GM12878 (cell line): Measurements from ENCODE around the gene DNAH1. TPM values are rescaled to one million over a fixed set of nuclear protein-coding genes. Genes with fewer than 3 reads are reported as not detected.

Source experiments
- ATAC-seq: fragments of 200-7000 bp; cut with Tn5 transposase; 3 replicates; pipeline ENCODE4 v1.9.1; 2020; ENCODE audit warnings: mild to moderate bottlenecking, moderate library complexity
- BruUV-seq: library from RNA; stranded (reverse); fragments of 400-500 nt; replicated peaks from 2 replicates; lab custom pipeline; 2021; lab: Mats Ljungman, UMichigan
- CTCF ChIA-PET: fragments of 300-600 bp; sonication (Branson Sonifier 250); formaldehyde crosslinking; extraction: SDS; loops from one replicate; lab custom pipeline; 2021; ENCODE audit warnings: inconsistent platforms; lab: Yijun Ruan, JAX
- POLR2A ChIA-PET: fragments of 350-600 bp; formaldehyde crosslinking; extraction: SDS; loops from one replicate; lab custom pipeline; 2021; ENCODE audit warnings: inconsistent platforms; lab: Charles Lee
- RAD21 ChIA-PET: fragments of 300-600 bp; sonication (Branson Sonifier 250); formaldehyde crosslinking; loops from one replicate; lab custom pipeline; 2023; ENCODE audit warnings: antibody characterized with exemption; ENCODE audit not compliant: unreplicated experiment; lab: Charles Lee
- SMC1A ChIA-PET: fragments of 300-600 bp; sonication (Branson Sonifier 250); formaldehyde crosslinking; loops from one replicate; lab custom pipeline; 2023; ENCODE audit not compliant: unreplicated experiment, uncharacterized antibody; lab: Charles Lee
- DNase-seq: peaks from one replicate; pipeline ENCODE4 v3.0.0-alpha.2; 2011; ENCODE audit warnings: low read depth, low spot score
- FAIRE-seq: peaks from 3 replicates; lab custom pipeline; 2011; peaks lifted over from hg19 to GRCh38; lab: Jason Lieb, UNC
- H2AFZ ChIP-seq: 2 replicates; pipeline ENCODE4 v1.6.0; 2011; ENCODE audit warnings: low read depth, low read length, control low read depth; ENCODE audit not compliant: control insufficient read depth
- H3K27ac ChIP-seq: 2 replicates; pipeline ENCODE4 v1.5.1; 2011; ENCODE audit warnings: control low read depth; ENCODE audit not compliant: control insufficient read depth, insufficient read depth
- H3K27me3 ChIP-seq, 2 experiments: replicated peaks in 1 of 2; 2 replicates each; pipeline versions ENCODE4 v1.6.0 to v1.6.1; 2011; ENCODE audit warnings: low read length in 1 of 2; ENCODE audit not compliant: control insufficient read depth in 2 of 2, insufficient read depth in 2 of 2
- H3K36me3 ChIP-seq, 2 experiments: 2 replicates each; pipeline ENCODE4 v1.5.1; 2011; ENCODE audit warnings: low read length in 1 of 2; ENCODE audit not compliant: control insufficient read depth in 2 of 2, insufficient read depth in 2 of 2
- H3K4me1 ChIP-seq: 2 replicates; pipeline ENCODE4 v1.6.1; 2011; ENCODE audit warnings: mild to moderate bottlenecking, low read length, moderate library complexity, mixed read lengths; ENCODE audit not compliant: control insufficient read depth, insufficient read depth
- H3K4me2 ChIP-seq: 2 replicates; pipeline ENCODE4 v1.6.0; 2011; ENCODE audit warnings: control low read depth; ENCODE audit not compliant: control insufficient read depth, insufficient read depth
- H3K4me3 ChIP-seq: fragments of 200-600 bp; sonication (generic); 2 replicates; pipeline ENCODE4 v1.5.1; 2016
- H3K79me2 ChIP-seq: 2 replicates; pipeline ENCODE4 v1.6.0; 2011; ENCODE audit warnings: low read length; ENCODE audit not compliant: control insufficient read depth, insufficient read depth
- H3K9ac ChIP-seq: 2 replicates; pipeline ENCODE4 v1.8.0; 2011; ENCODE audit warnings: low read length, control low read depth, mixed read lengths; ENCODE audit not compliant: control insufficient read depth, insufficient read depth
- H3K9me3 ChIP-seq: replicated peaks from 3 replicates; pipeline ENCODE4 v1.5.1; 2011; ENCODE audit warnings: mild to moderate bottlenecking, low read length; ENCODE audit not compliant: control insufficient read depth, insufficient read depth
- H4K20me1 ChIP-seq: 2 replicates; pipeline ENCODE4 v1.6.0; 2011; ENCODE audit not compliant: control insufficient read depth, insufficient read depth
- BCL11A ChIP-seq: IDR thresholded peaks from 2 replicates; pipeline ENCODE4 v1.6.1; 2011; ENCODE audit warnings: low read depth, low read length
- CREM ChIP-seq: IDR thresholded peaks from 2 replicates; pipeline ENCODE4 v1.6.1; 2014; ENCODE audit warnings: antibody characterized with exemption, low read depth
- EP300 ChIP-seq, 2 experiments: fragments of 150-350 bp in 1 of 2; IDR thresholded peaks; 2 replicates each; pipeline ENCODE4 v1.6.1; 2011 to 2012; ENCODE audit warnings: low read depth in 2 of 2, low read length in 2 of 2, borderline replicate concordance in 1 of 2, improper control_type of control experiment in 1 of 2, inconsistent platforms in 1 of 2; ENCODE audit not compliant: control insufficient read depth in 1 of 2
- EZH2 ChIP-seq: IDR thresholded peaks from 2 replicates; pipeline ENCODE4 v1.6.1; 2012; ENCODE audit warnings: low read depth, mild to moderate bottlenecking, control low read depth, inconsistent platforms, low read length, borderline replicate concordance; ENCODE audit not compliant: control insufficient read depth
- FOXK2 ChIP-seq: fragments of 450-650 bp; IDR thresholded peaks from 2 replicates; pipeline ENCODE4 v1.6.1; 2017; ENCODE audit warnings: mild to moderate bottlenecking, moderate library complexity
- HSF1 ChIP-seq: fragments of 150-350 bp; IDR thresholded peaks from 2 replicates; pipeline ENCODE4 v1.6.1; 2014; ENCODE audit warnings: mild to moderate bottlenecking, low read depth, low read length
- KDM1A ChIP-seq: fragments of 200-600 bp; sonication (generic); IDR thresholded peaks from 2 replicates; pipeline ENCODE4 v1.6.1; 2016; ENCODE audit warnings: borderline replicate concordance
- MTA2 ChIP-seq: fragments of 450-650 bp; IDR thresholded peaks from 2 replicates; pipeline ENCODE4 v1.6.1; 2016; ENCODE audit warnings: low read depth, mild to moderate bottlenecking, moderate library complexity
- NFXL1 ChIP-seq: fragments of 450-650 bp; IDR thresholded peaks from 2 replicates; pipeline ENCODE4 v1.6.1; 2017; ENCODE audit warnings: antibody characterized with exemption, mild to moderate bottlenecking, borderline replicate concordance
- NR2C1 ChIP-seq: fragments of 450-650 bp; IDR thresholded peaks from 2 replicates; pipeline ENCODE4 v1.6.1; 2017; ENCODE audit warnings: antibody characterized with exemption, mild to moderate bottlenecking, moderate library complexity
- SMARCA5 ChIP-seq: fragments of 450-650 bp; IDR thresholded peaks from 2 replicates; pipeline ENCODE4 v1.6.1; 2017; ENCODE audit warnings: mild to moderate bottlenecking
- SP1 ChIP-seq: IDR thresholded peaks from one replicate; pipeline ENCODE4 v1.6.1; 2011; ENCODE audit warnings: low read depth, low read length
- SRF ChIP-seq, 2 experiments: IDR thresholded peaks; 2 replicates each; pipeline ENCODE4 v1.6.1; 2011; ENCODE audit warnings: low read depth in 2 of 2, low read length in 2 of 2, mild to moderate bottlenecking in 1 of 2, moderate library complexity in 1 of 2
- STAT1 ChIP-seq: fragments of 450-650 bp; conservative IDR thresholded peaks from 2 replicates; pipeline ENCODE4 v1.6.1; 2014; ENCODE audit warnings: antibody characterized with exemption, mild to moderate bottlenecking
- TAF1 ChIP-seq: IDR thresholded peaks from 2 replicates; pipeline ENCODE4 v1.6.1; 2011; ENCODE audit warnings: mild to moderate bottlenecking, low read depth, low read length, borderline replicate concordance
- TCF7 ChIP-seq: IDR thresholded peaks from 2 replicates; pipeline ENCODE4 v1.6.1; 2014; ENCODE audit warnings: antibody characterized with exemption, borderline replicate concordance
- WGBS: methylation state at CpG from one replicate; pipeline ENCODE4 v1.1.6; 2016; ENCODE audit warnings: low lambda C conversion rate; ENCODE audit not compliant: insufficient replicate concordance, insufficient coverage; ENCODE audit errors: missing lambda C conversion rate; 5-methylcytosine and 5-hydroxymethylcytosine counted together
- in situ Hi-C: fragments of 300-500 bp; cut with MboI; formaldehyde crosslinking; loops from 9 replicates; pipeline ENCODE4 v1.14.3; 2018; ENCODE audit warnings: mixed read lengths
- intact Hi-C: fragments of 100-400 bp; cut with micrococcal nuclease; formaldehyde crosslinking; loops from one replicate; pipeline ENCODE4 v1.14.2; 2022; ENCODE audit not compliant: unreplicated experiment
- polyA plus RNA-seq, 11 experiments: library from polyadenylated mRNA; depleted of rRNA in 4 of 11; unstranded in 6 of 11; stranded (reverse) in 5 of 11; fragments of >200 nt; fragmentation: Nextera tagmentation in 4 of 11; fragmentation: Illumina TruSeq in 1 of 11; extraction: Ambion mirVana in 4 of 11; extraction: Trizol in 1 of 11; gene quantifications; 1 replicate in 1 of 11; 2 replicates in 10 of 11; pipeline versions ENCODE4 v1.2.1 to v1.2.3, GENCODE V29; 2011 to 2016; ENCODE audit warnings: inconsistent platforms in 2 of 11, missing spikeins in 2 of 11, low read depth in 1 of 11
- total RNA-seq, 4 experiments: library from RNA; depleted of rRNA in 3 of 4; stranded (reverse); fragments of >200 nt in 3 of 4; fragmentation: Illumina TruSeq in 1 of 4; extraction: Trizol in 1 of 4; gene quantifications; 2 replicates each; pipeline versions ENCODE4 v1.2.1 to v1.2.3, GENCODE V29; 2013 to 2021

The DNAH1 gene
- total and polyA plus RNA-seq, 10 of the 15 experiments (the other 5 are each of a cell fraction or from before 2014, with no cell fraction given): 0.31 to 5.8 (median 2.7) TPM

GRCh38 chr3:52379610-52380009 is 63.5 kb downstream of the DNAH1 start (continued):
- no peak for TF ChIP-seq BCL11A
- no peak for TF ChIP-seq FOXK2
- no peak for TF ChIP-seq EP300 (IDR thresholded peaks at IDR 0.05; ENCODE audit: borderline replicate concordance in 1 of 2, control insufficient read depth in 1 of 2, low read depth in 2 of 2, low read length in 2 of 2)
- TF ChIP-seq EZH2: no peak
- TF ChIP-seq NR2C1: no peak
- TF ChIP-seq HSF1: no peak
- TF ChIP-seq SP1: no peak

DNA sequence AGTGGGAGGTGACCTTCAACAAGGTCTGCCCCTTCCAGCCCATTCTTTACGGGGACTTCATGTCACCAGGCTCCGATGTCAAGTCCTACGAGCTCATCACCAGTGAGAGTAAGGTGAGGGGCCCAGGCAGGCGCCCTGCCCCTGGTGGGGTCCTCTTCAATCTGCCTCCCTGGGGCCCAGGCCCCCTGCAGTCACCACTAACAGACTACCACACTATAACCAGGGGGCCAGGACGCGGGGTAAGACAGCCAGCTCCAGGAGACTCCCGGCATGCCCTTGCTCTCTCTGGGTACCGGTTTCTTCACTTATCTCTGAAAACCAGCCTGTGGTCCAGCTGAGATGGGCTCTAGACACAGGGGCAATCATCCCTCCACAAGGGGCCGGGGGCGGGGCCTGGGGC is 63.9 kb downstream of the DNAH1 start:
- no peak overlapping the region for H2AFZ ChIP-seq
- no peak for ATAC-seq
- no peaks in the 10 kb centered on the region for H3K79me2 ChIP-seq
- no peaks in the 10 kb centered on the region for H3K36me3 ChIP-seq
- intact Hi-C loops (no loop called here), in situ Hi-C loops (no loop called here)
- no peak overlapping the region for H3K4me2 ChIP-seq
- SMC1A ChIA-PET: no interaction called here
- H3K9me3 ChIP-seq: no peaks in the 10 kb centered on the region
- CTCF ChIA-PET: interaction anchor here (1.5 kb wide), 1 partner anchor 32 kb away, joined by 3 read pairs; no protein-coding TSS in a partner anchor
- BruUV-seq: no TSS peak
- FAIRE-seq: no peak
- H3K9ac ChIP-seq: no peak overlapping the region
- no peaks in the 10 kb centered on the region; a peak in 1 of 4 replicates for H3K27me3 ChIP-seq
- RAD21 ChIA-PET: interaction anchor here (1.5 kb wide), 1 partner anchor 149 kb away, joined by 3 read pairs; no protein-coding TSS in a partner anchor
- no peak overlapping the region for H3K4me3 ChIP-seq
- no peaks in the 10 kb centered on the region for H4K20me1 ChIP-seq
- DNase-seq: no peak
- H3K4me1 ChIP-seq: no peaks in the 10 kb centered on the region; the same call in 1 of the 2 replicates
- TF ChIP-seq NFXL1: no peak
- TF ChIP-seq KDM1A: no peak
- no peak for TF ChIP-seq TAF1
- no peak for TF ChIP-seq CREM
- TF ChIP-seq SRF (IDR thresholded peaks at IDR 0.05; ENCODE audit: low read depth in 2 of 2, low read length in 2 of 2): no peak
- no peak for TF ChIP-seq MTA2
- no peak for TF ChIP-seq SMARCA5
- TF ChIP-seq TCF7: no peak
- TF ChIP-seq STAT1: no peak
- 63% methylated on average over 10 of the region's 10 CpGs for WGBS
- POLR2A ChIA-PET: interaction anchor here (0.6 to 1.2 kb wide), 2 partner anchors 10 to 34 kb away, joined by 3 read pairs; no protein-coding TSS in a partner anchor
- no peak overlapping the region for H3K27ac ChIP-seq
